Measurements from ENCODE around the gene GALNT12.

GRCh38 chr9:98806394-98807035 lies 955 bp upstream of the GALNT12 start:
- peak in 1 of 3 experiments; percentile 32 for TF ChIP-seq CTCF (optimal IDR thresholded peaks at IDR 0.05 in 1 of 3, IDR thresholded peaks at IDR 0.05 in 1 of 3, conservative IDR thresholded peaks at IDR 0.05 in 1 of 3; ENCODE audit: extremely low read depth in 1 of 3, insufficient read depth in 2 of 3, low read length in 3 of 3)
- TF ChIP-seq EZH2 (IDR thresholded peaks at IDR 0.05; ENCODE audit: low read length), result no peak
